NCI-H128 (cell line): Measurements from ENCODE around the gene ZNF296.

Experiments used
- DNase-seq: peaks from one replicate; lab custom pipeline; 2025; ENCODE audit not compliant: unreplicated experiment; lab: John Stamatoyannopoulos, UW

The ZNF296 gene

DNA sequence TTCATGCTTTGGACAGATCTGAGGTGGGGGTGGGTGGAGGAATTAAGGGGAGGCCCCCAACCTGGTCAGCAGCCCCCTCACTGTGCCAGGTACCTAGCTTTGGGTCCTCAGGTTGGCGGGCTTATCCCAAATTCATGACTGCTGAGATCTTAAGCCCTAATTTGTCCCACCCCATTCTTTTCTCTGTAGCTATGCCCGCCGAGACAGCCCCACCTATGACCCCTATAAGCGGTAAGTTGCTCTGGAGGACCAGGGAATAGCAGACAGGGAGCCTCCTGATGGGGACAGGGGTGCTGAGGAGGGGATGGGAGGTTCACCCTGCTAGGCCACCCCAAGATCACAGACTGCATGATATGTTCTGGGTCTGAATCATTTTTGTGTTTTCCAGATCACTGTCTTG, 14.3 kb downstream of the ZNF296 start:
- no peak for DNase-seq

- peak; percentile 19 for DNase-seq
Measured at GRCh38 chr19:45059258-45059965, 16.9 kb downstream of the ZNF296 start.

DNA sequence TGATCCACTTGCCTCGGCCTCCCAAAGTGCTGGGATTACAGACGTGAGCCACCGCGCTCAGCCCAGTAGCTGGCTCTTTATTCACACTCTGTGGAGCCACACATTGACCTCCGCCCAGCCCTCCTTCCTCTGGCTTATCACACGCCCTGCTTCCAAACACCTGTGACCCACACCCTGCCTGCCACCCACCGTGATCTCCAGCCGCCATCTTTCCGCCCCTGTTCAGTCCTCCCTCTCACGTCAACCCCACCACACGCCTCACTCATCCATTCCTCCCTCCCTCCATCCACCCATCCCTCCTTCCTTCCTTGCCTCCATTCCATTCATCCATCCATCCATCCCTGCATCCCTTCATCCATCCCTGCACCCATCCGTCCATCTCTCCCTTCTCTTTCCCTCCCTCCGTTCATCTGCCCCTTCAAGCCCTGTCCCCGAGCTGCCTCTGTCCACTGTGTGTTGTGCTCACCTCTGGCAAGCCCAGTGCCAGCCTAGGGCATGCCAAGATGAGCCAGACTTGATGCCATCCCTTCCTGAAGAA, 17.6 kb downstream of the ZNF296 start:
- DNase-seq, result no peak

DNA sequence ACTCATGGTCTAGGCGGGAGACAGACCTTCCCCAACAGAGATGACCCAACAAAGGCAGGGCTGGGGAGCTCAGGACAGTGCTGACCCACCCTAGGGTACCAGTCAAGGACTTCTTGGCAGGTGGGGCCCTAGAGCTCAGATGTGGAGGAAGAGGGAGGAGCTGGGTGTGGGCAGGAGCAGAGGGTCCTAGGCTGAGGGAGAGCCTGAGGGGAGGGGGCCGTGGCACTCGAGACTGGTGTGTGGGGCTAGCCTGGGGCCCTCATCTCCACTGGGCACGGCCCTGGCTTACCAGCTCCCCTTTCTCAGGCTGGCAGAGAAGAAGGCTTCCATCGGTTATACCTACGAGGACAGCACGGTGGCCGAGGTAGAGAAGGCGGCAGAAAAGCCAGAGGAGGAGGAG, 18.8 kb downstream of the ZNF296 start:
- DNase-seq, result no peak

DNA sequence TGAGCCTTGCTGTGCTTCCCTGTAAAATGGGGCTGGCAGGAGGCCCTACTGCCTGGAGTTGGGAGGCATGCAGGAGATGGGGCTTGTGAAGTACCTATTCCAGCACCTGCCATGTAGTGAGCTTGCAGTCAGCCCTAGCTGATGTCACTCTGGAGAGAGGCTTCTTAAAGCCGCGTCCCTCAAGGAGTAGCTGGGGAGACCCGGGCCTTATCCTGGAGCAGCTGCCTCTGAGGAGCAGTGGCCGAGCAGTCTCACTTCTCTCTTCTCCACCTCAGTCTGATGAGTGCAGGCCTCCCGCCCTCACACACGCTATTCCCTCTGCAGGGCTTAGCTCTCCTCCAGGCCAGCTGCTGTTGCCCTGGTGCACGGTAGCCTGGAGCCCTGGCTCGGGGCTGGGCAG, 19.4 kb downstream of the ZNF296 start:
- DNase-seq, result no peak

DNA sequence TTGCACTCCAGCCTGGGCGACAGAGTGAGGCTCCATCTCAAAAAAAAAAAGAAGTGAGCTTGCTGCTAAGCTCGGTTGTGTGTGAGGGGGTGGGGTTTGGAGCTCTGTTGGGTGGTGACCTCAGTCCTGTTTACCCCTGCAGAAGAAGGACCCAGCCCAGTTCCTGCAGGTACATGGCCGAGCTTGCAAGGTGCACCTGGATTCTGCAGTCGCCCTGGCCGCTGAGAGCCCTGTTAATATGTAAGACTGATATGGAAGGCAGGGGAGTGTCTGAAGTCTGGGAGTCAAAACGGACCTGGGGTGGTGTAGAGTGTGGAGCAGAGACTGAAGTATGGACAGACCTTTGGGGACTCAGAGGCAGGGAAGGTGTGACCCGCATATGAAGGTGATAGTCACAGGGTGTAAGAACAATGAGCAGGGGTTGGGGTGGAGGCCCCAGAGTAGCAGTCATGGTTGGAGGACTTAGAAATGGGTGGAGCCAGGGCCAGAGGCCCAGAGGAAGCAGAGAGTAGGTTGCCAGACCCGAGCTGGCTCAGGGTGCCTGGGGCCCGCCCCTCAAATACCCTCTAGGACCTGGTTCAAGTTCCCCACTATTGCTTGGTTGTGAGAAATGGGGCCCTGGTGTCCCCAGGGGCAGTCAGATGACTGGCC, 24.2 kb downstream of the ZNF296 start:
- no peak for DNase-seq

DNA sequence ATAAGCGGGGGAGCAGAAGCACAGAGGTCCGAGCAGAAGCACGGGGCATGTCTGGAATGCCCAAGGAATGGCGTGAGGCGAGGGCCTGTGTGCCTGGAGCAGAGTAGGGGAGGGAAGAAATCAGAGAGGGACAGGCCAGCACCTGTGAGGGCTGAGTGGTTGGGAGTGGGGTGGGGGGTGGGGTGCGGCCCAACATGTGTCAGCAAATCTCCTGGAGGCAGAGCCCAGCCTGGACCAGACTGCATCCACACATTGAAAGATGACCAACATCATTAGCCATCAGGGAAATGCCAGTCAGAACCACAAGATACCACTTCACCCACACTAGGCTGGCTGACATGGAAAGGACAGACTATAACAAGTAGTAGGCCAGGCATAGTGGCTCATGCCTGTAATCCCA, 26.2 kb downstream of the ZNF296 start:
- no peak for DNase-seq

GRCh38 chr19:45049073-45049736, 27.1 kb downstream of the ZNF296 start:
- no peak for DNase-seq

DNA sequence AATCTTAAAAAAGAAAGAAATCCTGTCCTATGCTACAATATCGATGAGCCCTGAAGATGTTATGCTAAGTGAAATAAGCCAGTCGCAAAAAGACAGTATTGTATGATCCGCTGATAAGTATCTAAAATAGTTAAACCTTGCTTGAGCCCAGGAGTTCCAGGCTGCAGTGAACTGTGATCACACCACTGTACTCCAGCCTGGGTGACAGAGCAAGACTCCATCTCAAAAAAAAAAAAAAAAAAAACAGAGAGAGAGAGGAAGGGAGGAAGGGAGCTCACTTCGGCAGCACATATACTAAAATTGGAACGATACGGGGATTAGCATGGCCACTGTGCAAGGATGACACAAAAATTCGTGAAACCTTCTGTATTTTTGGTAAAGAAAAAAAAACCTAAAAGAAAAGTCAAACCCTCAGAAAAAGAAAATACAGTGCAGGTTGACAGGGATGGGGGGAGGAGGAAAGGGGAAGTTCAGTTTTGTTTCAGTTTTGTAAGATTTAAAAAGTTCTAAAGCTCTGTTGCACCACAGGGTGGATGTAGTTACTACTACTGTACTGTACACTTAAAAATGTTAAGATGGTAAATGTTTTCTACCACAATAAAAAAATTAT, 29.0 kb downstream of the ZNF296 start:
- no peak for DNase-seq

- no peak for DNase-seq
Measured at GRCh38 chr19:45046355-45046754, 29.9 kb downstream of the ZNF296 start.

DNA sequence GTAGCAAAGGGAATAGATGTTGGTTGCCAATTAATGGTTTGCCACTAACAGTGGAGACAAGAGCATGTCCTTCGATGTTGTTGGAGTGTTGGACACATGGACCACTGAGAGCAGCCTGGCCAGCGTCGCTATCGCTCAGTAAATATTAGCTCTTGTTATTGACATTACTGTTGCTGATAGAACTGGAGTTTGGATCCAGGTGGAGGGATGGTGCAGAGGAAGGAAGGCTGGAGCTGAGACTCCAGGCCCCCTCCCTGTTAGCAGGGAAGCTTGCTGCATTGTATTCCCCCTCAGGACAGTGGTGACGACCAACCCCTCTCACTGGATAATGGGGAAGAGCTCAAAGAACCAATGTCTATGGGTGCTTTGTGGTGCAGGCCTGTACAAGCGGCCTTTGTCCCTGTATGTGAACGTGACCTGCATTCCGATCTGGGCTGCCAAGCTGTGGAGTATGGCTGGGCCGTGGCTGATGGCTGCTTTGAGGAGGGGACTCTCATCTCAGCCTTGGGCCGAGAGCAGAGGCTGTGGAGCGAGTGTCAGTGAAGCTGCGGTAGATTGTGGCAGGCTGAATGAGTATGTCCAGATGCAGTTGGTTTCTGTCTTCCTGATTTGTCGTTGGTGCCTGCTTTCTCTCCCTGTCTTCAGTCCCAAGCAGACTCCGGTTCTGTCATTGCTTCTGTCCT, 30.5 kb downstream of the ZNF296 start:
- DNase-seq, result no peak

GRCh38 chr19:45041125-45041524, 35.2 kb downstream of the ZNF296 start:
- no peak for DNase-seq

DNA sequence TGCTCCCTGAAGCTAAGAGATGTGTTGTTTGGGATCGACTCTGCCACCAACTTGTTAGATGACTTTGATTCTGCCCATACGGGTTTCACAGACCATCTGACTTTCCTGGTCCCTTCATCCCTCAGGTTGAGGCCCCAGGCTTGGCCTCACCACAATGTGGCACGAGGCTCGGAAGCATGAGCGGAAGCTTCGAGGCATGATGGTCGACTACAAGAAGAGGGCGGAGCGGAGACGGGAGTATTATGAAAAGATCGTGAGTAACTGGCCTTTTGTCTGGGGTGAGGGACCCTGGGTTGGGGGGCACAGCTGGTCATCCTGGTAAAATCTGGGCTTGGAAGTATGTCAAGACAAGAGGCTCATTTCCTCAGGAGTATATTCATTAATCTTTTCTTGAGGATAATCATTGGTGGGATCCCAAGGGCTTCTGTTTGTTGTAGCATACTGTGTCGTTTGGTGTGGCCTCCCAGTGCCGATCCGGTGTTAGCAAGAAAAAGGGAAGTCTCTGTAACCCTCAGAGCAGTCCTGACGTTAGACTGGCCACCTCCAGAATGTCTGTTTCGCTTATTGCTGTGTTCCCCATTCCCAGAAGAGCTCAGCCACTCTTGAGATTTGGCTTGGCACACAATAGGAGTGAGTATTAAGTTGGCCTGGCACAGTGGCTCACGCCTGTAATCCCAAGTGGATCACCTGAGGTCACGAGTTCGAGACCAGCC, 36.1 kb downstream of the ZNF296 start:
- no peak for DNase-seq

- peak; percentile 65 for DNase-seq
Measured at GRCh38 chr19:45038931-45039893, 37.1 kb downstream of the ZNF296 start, which contains the start of gene CLASRP. Gene CLASRP (plus strand): TSS chr19:45039045. CDS start chr19:45040213, 1,168 bp downstream.

DNA sequence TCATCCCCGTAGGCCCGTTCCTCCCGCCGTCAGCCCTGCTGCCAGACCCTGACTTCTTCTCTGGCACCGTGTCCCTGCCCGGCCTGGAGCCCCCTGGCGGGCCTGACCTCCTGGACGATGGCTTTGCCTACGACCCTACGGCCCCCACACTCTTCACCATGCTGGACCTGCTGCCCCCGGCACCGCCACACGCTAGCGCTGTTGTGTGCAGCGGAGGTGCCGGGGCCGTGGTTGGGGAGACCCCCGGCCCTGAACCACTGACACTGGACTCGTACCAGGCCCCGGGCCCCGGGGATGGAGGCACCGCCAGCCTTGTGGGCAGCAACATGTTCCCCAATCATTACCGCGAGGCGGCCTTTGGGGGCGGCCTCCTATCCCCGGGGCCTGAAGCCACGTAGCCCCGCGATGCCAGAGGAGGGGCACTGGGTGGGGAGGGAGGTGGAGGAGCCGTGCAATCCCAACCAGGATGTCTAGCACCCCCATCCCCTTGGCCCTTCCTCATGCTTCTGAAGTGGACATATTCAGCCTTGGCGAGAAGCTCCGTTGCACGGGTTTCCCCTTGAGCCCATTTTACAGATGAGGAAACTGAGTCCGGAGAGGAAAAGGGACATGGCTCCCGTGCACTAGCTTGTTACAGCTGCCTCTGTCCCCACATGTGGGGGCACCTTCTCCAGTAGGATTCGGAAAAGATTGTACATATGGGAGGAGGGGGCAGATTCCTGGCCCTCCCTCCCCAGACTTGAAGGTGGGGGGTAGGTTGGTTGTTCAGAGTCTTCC, 38.7 kb downstream of the ZNF296 start:
- DNase-seq, result no peak

GRCh38 chr19:45035755-45036154, 40.5 kb downstream of the ZNF296 start:
- DNase-seq, result no peak

- DNase-seq, result no peak
Measured at GRCh38 chr19:45032421-45032820, 43.9 kb downstream of the ZNF296 start.

- no peak for DNase-seq
Measured at GRCh38 chr19:45030825-45031224, 45.5 kb downstream of the ZNF296 start.
